GOT3 (cell line): ENCODE measurements around the gene DDAH2.

Source experiments
- DNase-seq: peaks from one replicate; lab custom pipeline; 2025; ENCODE audit warnings: mixed read lengths; lab: John Stamatoyannopoulos, UW

Gene DDAH2, protein sequence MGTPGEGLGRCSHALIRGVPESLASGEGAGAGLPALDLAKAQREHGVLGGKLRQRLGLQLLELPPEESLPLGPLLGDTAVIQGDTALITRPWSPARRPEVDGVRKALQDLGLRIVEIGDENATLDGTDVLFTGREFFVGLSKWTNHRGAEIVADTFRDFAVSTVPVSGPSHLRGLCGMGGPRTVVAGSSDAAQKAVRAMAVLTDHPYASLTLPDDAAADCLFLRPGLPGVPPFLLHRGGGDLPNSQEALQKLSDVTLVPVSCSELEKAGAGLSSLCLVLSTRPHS

GRCh38 chr6:31728767-31729514 is at the start of gene DDAH2:
TSS of gene DDAH2 (minus strand) at chr6:31729299. CDS start at chr6:31729161, 138 bp downstream.
- no peak for DNase-seq

DNA sequence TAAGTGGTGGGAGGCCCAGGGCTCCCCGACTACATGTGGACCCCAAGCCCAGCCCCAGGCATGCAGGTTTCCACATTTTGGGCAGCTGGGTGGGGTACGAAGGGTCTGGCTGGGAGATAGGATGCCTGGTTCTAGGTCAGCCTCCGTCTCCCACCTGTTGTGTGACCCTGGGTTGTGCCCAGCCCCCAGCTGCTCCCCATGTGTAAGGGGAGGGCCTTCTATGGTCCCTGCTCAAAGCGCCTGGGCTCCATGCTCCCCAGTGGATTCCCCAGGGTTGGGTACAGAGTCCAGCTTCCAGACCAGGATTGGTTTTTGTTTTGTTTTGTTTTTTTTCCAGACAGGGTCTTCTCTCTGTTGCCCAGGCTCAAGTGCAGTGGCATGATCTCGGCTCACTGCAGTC is 49.1 kb upstream of the DDAH2 start:
- no peak for DNase-seq

DNA sequence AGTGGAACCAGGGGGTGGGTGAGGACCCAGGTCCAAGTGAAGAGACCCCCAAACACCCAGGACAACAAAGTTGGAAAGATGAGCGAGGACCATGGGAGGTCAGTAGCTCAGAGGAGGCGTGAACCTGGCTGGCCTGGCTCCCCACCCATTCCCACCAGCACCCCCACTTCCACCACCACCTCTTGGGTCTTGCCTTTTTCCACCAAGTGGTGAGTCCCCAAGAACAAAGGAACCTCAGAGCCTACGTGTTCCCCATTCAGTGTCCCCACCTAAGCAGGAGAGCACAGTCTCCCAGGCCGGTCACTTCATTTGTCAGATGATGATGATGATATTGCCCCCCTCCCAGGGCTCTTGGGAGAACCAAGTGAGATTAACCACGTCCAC is 48.6 kb upstream of the DDAH2 start:
- DNase-seq = no peak

GRCh38 chr6:31776989-31777666 is 48.0 kb upstream of the DDAH2 start, which contains the start of gene VWA7:
TSS of gene VWA7 (minus strand) at chr6:31777328. CDS start at chr6:31776779, 549 bp downstream.
- no peak for DNase-seq

GRCh38 chr6:31776485-31776988 is 47.4 kb upstream of the DDAH2 start:
- no peak for DNase-seq

DNA sequence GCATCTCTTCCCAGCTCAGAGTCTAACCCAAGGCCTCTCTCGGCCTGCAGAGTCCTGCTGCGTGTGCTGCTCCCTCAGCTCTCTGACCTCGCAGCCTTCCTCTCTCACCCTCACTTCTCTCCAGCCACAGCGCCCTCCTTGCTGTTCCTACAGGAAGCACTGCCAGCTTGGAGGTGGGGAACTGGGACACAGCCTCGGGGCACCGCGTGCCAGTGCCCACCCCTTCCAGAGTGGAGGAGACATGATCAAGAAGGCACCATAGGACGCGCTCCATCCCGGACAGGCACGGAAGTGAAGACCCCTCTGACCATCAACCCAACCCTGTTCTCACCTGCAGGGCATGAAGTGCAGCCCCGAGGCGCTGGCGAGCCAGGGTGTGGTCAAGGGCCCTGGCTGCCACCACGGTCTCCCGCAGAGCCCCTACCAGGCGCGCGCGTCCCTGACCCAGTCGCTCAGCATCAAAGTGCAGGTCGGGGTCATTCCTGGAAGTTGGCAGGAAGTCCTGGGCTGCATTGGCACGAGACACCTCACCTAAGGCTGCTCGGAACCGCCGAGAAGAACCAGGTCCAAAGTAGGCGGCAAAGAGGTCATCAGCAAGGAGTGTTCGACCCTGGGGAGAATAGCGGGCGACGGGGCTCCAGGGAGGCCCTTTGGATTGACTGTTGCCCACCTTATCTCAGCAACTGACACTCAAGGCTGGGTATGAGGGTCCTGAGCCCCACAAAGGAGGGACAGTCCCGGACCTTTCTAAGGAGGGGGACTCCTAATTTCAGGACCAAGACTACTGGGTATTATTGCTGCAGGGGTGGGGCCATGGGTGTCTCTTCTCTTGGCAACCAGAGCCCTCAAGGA is 46.8 kb upstream of the DDAH2 start:
- no peak for DNase-seq

GRCh38 chr6:31775184-31775583 is 46.1 kb upstream of the DDAH2 start:
- DNase-seq = no peak

DNA sequence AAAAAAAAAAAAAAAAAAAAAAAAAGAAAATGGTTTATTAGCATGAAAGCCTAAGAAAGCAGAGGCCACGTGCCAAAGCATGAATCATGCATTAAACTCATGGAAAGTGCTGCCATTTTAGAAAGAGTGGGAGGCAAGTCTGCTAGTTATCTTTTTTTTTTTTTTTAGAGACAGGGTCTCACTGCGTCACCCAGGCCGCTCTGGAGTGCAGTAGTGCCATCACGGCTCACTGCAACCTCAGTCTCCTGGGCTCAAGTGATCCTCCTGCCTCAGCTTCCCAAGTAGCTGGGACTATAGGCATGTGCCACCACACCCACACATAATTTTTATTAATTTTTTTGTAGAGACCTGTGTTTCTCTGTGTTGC is 42.9 kb upstream of the DDAH2 start:
- DNase-seq = no peak

DNA sequence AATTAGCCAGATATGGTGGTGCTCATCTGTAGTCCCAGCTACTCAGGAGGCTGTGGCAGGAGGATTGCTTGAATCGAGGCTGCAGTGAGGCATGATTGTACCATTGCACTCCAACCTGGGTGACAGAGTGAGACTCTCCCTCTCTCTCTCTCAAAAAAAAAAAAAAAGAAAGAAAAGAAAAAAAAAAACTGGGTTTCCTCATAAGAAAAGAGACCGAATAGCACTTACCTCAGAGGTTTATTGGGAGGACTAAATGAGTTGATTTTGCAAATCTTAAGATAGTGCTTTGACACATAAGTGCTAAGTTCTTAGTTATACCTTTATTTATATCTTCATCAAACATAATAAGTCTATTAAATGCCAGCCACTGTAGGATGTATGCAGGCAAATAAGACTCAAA is 41.8 kb upstream of the DDAH2 start:
- no peak for DNase-seq

GRCh38 chr6:31769684-31770371 is 40.7 kb upstream of the DDAH2 start:
- no peak for DNase-seq

DNA sequence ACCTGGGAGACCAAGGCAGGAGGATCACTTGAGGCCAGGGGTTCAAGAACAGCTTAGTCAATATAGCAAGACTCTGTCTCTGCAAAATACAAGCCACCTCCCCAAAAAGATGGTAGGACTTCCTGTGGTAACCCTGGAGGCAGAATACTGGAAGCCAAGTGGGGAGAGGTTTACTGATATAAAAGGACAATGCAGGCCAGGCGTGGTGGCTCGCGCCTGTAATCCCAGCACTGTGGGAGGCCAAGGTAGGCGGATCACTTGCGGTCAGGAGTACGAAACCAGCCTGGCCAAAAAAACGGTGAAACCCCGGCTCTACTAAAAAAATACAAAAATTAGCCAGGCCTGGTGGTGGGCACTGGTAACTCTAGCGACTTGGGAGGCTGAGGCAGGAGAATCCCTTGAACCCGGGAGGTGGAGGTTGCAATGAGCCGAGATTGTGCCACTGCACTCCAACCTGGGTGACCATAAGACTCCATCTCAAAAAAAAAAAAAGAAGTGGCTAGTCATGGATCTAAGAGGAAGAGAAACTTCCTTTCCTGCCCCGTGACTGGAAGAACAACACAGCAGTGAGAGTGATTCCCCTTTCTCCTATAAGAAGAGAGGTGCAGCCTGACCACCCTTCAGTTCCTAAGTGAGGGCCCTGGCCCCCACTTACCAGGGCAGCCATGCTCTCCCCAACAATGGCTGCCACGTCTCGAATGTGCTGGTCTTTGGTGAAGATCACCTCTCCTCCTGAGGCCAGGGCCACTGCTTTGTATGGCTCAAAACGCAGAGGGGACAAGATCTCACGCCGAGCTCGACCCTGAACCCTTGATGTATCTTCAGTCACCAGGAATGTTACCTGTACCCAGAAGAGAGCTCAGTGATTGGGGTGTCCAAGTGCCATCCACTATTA is 39.5 kb upstream of the DDAH2 start:
- no peak for DNase-seq

DNA sequence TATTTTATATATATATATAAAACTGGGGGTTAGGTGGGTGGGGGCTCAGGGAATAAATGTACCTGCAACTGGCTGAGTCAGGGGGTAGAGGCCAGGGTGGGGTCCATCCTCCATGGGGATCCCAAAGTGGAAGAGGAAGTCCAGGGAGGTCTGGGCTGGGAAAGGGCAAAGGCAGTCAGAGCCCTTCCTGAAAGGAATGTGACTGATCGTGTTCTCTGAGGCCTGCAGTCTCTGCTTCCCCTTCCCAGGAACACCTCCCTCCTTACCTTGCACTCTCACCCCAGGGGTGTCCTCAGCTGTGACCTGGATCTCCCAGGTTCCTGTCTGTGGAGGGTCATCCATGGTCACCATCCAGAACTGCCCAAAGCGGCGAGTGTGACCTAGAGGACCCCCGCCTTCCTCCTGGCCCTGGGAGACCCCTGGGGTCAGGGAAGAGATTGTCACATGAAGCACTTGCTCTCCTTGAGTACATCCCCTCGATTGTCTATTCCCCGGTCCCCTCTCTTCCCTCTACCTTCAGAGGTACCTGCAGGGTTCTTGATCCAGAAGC is 38.1 kb upstream of the DDAH2 start:
- no peak for DNase-seq

GRCh38 chr6:31765910-31766794 is 37.1 kb upstream of the DDAH2 start:
- DNase-seq = no peak

DNA sequence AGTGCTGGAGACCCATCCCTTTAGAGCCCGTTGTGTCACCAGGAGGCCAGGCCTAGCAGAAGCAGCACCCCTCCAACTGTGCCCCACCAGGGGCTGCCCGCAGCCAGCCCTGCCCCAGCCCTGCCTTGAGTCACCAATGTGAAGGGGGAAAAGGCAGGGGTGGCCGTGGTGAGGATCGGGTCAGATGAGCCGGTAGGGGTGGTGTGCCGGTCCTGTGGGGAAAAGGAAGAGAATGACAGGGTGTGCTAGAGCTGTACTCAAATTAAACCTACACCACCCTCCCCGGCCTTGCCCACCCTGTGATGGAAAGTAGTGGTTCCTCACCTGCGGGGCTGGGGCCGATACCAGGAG is 36.4 kb upstream of the DDAH2 start:
- no peak for DNase-seq

DNA sequence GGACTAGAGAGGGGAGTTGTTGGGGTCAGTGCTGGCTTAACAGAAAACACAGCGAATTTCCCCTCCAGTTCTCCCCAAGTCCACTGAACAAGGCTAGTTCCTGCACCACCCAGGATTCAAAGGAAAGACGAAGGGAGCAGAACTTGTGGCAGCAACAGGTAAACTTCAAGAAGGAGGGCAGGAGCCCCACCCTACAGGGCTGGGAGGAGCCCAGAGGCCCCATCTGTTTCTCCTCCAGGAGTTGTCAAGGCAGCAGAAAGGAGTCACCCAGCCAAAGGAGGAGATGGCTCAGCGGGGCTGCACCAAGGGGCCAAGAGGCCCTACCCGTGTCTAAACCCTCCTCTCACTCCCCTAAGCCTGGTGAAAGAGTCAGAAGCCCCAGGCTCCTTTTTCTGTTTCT is 35.1 kb upstream of the DDAH2 start:
- DNase-seq = no peak

- DNase-seq = no peak
Measured at GRCh38 chr6:31763619-31763940, 34.5 kb upstream of the DDAH2 start.

DNA sequence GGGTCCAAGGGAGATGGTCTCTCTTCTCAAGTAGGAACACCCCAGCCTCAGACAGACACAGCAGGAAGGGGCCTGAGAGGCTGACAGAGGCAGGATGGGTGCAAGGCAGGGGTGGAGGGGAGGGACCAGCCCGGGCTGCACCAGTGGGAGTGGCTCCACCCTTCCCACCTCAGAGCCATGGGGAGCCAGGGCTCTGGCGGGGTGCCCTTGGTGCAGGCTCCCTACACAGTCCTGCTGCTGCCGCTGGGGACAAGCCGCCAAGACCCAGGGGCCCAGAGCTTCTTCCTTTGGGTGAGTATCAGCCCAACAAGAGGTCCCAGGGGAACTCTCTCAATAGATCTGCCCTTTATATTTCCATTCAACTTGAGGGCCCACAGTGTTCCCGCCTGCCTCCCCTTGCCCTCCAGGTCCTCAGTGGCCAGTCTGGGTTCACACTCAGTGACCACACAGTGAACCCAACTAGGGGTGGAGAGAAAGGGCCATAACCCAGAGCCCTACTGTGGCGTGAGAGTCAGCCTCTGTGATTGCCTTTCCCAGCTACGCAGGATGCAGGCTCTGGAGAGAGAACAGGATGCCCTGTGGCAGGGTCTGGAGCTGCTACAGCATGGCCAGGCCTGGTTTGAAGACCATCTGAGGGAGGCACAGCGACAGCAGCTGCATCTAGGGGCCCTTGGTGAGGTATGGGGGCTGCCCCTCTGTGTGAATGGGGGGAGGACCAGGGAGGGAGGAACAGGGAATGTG is 33.9 kb upstream of the DDAH2 start:
- DNase-seq = no peak

GRCh38 chr6:31762356-31762755 is 33.3 kb upstream of the DDAH2 start, which contains the start of gene SAPCD1:
TSS of gene SAPCD1 (plus strand) at chr6:31762656. CDS start at chr6:31763055, 399 bp downstream.
- no peak for DNase-seq
